Activated naive CD8-positive, alpha-beta T cell treated with anti-CD3 and anti-CD28 coated beads for 36 hours (primary cell): ENCODE data around the gene CD96. TPM values are rescaled to one million over a fixed set of nuclear protein-coding genes. Genes with fewer than 3 reads are reported as not detected.
"Not testable (repeated sequence)": the region's sequence is repeated elsewhere in the genome, so short reads cannot be mapped to it uniquely, and the experiment has no call there.

ENCODE experiments used
- DNase-seq: peaks from one replicate; pipeline ENCODE4 v3.0.0; 2021
- H3K27ac Mint-ChIP-seq: one replicate; pipeline ENCODE4 v1.8.0; 2022; ENCODE audit warnings: mild to moderate bottlenecking, moderate library complexity, mixed read lengths
- H3K27me3 Mint-ChIP-seq: one replicate; pipeline ENCODE4 v1.8.0; 2022; ENCODE audit warnings: mild to moderate bottlenecking, mixed read lengths
- H3K36me3 Mint-ChIP-seq: one replicate; pipeline ENCODE4 v1.8.0; 2021; ENCODE audit warnings: mild to moderate bottlenecking, mixed read lengths
- H3K4me1 Mint-ChIP-seq: one replicate; pipeline ENCODE4 v1.8.0; 2021; ENCODE audit warnings: mixed read lengths
- H3K4me3 Mint-ChIP-seq: one replicate; pipeline ENCODE4 v1.8.0; 2022; ENCODE audit warnings: mild to moderate bottlenecking, moderate library complexity, mixed read lengths
- H3K9me3 Mint-ChIP-seq: one replicate; pipeline ENCODE4 v1.8.0; 2022; ENCODE audit warnings: mixed read lengths
- total RNA-seq, 2 experiments: library from RNA; stranded (reverse); gene quantifications; one replicate each; pipeline ENCODE4 v1.2.3, GENCODE V29; 2021

CD96 gene
- total RNA-seq, 2 experiments from 2014 or later, result 70.3 to 74.8 TPM

DNA sequence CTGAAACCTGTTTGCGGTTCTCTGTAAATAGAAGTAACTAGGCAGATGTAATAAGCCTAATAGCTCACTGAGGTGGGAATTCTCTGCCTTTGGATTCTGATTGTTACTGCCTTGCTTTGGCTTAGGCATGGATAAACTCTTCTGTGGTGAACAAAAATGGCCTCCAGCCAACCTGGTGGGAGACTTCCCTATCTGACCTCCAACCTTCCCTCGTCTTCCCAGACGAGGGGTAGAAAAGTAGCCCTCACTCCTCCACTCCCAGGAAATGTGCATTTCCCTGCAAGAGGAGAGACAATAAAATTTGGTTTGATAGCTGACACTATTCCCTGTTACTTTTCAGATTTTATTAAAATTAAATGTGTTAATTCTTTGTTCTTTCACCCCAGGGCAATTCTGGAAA, 606 bp upstream of the CD96 start:
- Mint-ChIP-seq H3K9me3 (peaks cover 6% of the 10 kb centered on the region), H3K36me3 (peaks cover 32% of the 10 kb centered on the region), H3K4me3 (peak overlapping the region; percentile 95), H3K27me3 (no peaks in the 10 kb centered on the region), H3K27ac (no peak overlapping the region), H3K4me1 (peaks cover 80% of the 10 kb centered on the region)
- DNase-seq, result no peak

- Mint-ChIP-seq H3K9me3 (peaks cover 6% of the 10 kb centered on the region), H3K27me3 (no peaks in the 10 kb centered on the region), H3K36me3 (peaks cover 40% of the 10 kb centered on the region), H3K4me3 (peak overlapping the region; percentile 95), H3K27ac (no peak overlapping the region), H3K4me1 (peaks cover 79% of the 10 kb centered on the region)
- DNase-seq, result no peak
Measured at GRCh38 chr3:111542611-111543300, 759 bp downstream of the CD96 start.

GRCh38 chr3:111545349-111545748, 3.4 kb downstream of the CD96 start:
- H3K27ac Mint-ChIP-seq, result no peak overlapping the region
- H3K9me3 Mint-ChIP-seq, result peaks cover 3% of the 10 kb centered on the region
- H3K27me3 Mint-ChIP-seq, result no peaks in the 10 kb centered on the region
- no peak for DNase-seq
- peak overlapping the region; percentile 86 for H3K4me3 Mint-ChIP-seq
- peaks cover 45% of the 10 kb centered on the region for H3K36me3 Mint-ChIP-seq
- peaks cover 55% of the 10 kb centered on the region for H3K4me1 Mint-ChIP-seq

GRCh38 chr3:111547631-111548030, 5.6 kb downstream of the CD96 start:
- Mint-ChIP-seq H3K9me3 (peaks cover 3% of the 10 kb centered on the region), H3K36me3 (peaks cover 43% of the 10 kb centered on the region), H3K4me1 (peaks cover 37% of the 10 kb centered on the region), H3K27ac (no peak overlapping the region), H3K27me3 (no peaks in the 10 kb centered on the region), H3K4me3 (no peak overlapping the region)
- peak; percentile 57 for DNase-seq

- Mint-ChIP-seq H3K36me3 (peaks cover 43% of the 10 kb centered on the region), H3K4me1 (peaks cover 37% of the 10 kb centered on the region), H3K27ac (no peak overlapping the region), H3K9me3 (peaks cover 3% of the 10 kb centered on the region), H3K27me3 (no peaks in the 10 kb centered on the region), H3K4me3 (no peak overlapping the region)
- DNase-seq, result no peak
Measured at GRCh38 chr3:111548092-111548491, 6.1 kb downstream of the CD96 start.

GRCh38 chr3:111548756-111549155, 6.8 kb downstream of the CD96 start:
- Mint-ChIP-seq H3K27ac (no peak overlapping the region), H3K36me3 (peaks cover 42% of the 10 kb centered on the region), H3K27me3 (no peaks in the 10 kb centered on the region), H3K9me3 (peaks cover 3% of the 10 kb centered on the region), H3K4me1 (peaks cover 37% of the 10 kb centered on the region), H3K4me3 (no peak overlapping the region)
- no peak for DNase-seq

DNA sequence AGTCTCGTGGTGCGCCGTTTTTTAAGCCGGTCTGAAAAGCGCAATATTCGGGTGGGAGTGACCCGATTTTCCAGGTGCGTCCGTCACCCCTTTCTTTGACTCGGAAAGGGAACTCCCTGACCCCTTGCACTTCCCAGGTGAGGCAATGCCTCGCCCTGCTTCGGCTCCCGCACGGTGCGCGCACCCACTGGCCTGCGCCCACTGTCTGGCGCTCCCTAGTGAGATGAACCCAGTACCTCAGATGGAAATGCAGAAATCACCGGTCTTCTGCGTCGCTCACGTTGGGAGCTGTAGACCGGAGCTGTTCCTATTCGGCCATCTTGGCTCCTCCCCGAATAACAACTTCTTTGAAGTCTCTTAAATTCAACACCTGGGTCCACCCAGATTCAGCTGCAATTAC, 19.9 kb downstream of the CD96 start:
- not testable (repeated sequence) for H3K4me3 Mint-ChIP-seq, H3K27ac Mint-ChIP-seq, H3K9me3 Mint-ChIP-seq, DNase-seq, H3K27me3 Mint-ChIP-seq
- Mint-ChIP-seq H3K36me3 (peaks cover 17% of the 10 kb centered on the region), H3K4me1 (peaks cover 32% of the 10 kb centered on the region)

DNA sequence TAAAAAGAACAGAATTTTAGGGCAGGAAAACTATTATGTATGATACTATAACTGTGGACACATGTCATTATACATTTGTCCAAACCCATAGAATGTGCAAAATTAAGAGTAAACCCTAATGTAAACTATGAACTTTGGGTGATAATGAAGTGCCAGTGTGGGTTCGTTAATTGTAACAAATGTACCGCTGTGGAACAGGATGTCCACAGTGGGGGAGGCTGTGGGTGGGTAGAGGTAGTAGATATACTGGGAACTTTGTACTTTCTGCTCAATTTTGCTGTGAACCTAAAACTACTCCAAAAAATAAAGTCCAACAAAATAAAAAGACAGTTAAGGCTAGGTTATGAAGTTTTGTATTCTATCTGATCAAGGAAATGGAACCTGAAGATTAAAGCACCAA, 24.8 kb downstream of the CD96 start:
- Mint-ChIP-seq H3K36me3 (peaks cover 54% of the 10 kb centered on the region), H3K4me1 (peaks cover 68% of the 10 kb centered on the region), H3K27ac (peak overlapping the region; percentile 46), H3K9me3 (peaks cover 2% of the 10 kb centered on the region), H3K27me3 (no peaks in the 10 kb centered on the region), H3K4me3 (peak overlapping the region; percentile 8)
- no peak for DNase-seq

- H3K4me3 Mint-ChIP-seq, result no peak overlapping the region
- no peak for DNase-seq
- H3K27me3 Mint-ChIP-seq, result no peaks in the 10 kb centered on the region
- H3K27ac Mint-ChIP-seq, result no peak overlapping the region
- H3K4me1 Mint-ChIP-seq, result peaks cover 72% of the 10 kb centered on the region
- H3K36me3 Mint-ChIP-seq, result peaks cover 53% of the 10 kb centered on the region
- H3K9me3 Mint-ChIP-seq, result peaks cover 2% of the 10 kb centered on the region
Measured at GRCh38 chr3:111568355-111568754, 26.4 kb downstream of the CD96 start.

GRCh38 chr3:111568911-111569310, 26.9 kb downstream of the CD96 start:
- Mint-ChIP-seq H3K9me3 (peaks cover 2% of the 10 kb centered on the region), H3K4me1 (peaks cover 73% of the 10 kb centered on the region), H3K4me3 (no peak overlapping the region), H3K36me3 (peaks cover 56% of the 10 kb centered on the region), H3K27me3 (no peaks in the 10 kb centered on the region), H3K27ac (no peak overlapping the region)
- DNase-seq, result no peak

- Mint-ChIP-seq H3K36me3 (peaks cover 58% of the 10 kb centered on the region), H3K4me3 (no peak overlapping the region), H3K4me1 (peaks cover 66% of the 10 kb centered on the region), H3K27ac (peak overlapping the region; percentile 29), H3K9me3 (peaks cover 4% of the 10 kb centered on the region), H3K27me3 (no peaks in the 10 kb centered on the region)
- no peak for DNase-seq
Measured at GRCh38 chr3:111570404-111571030, 28.5 kb downstream of the CD96 start.

- peaks cover 60% of the 10 kb centered on the region for H3K36me3 Mint-ChIP-seq
- H3K27ac Mint-ChIP-seq, result peak overlapping the region; percentile 45
- peaks cover 66% of the 10 kb centered on the region for H3K4me1 Mint-ChIP-seq
Measured at GRCh38 chr3:111571282-111571681, 29.3 kb downstream of the CD96 start.

DNA sequence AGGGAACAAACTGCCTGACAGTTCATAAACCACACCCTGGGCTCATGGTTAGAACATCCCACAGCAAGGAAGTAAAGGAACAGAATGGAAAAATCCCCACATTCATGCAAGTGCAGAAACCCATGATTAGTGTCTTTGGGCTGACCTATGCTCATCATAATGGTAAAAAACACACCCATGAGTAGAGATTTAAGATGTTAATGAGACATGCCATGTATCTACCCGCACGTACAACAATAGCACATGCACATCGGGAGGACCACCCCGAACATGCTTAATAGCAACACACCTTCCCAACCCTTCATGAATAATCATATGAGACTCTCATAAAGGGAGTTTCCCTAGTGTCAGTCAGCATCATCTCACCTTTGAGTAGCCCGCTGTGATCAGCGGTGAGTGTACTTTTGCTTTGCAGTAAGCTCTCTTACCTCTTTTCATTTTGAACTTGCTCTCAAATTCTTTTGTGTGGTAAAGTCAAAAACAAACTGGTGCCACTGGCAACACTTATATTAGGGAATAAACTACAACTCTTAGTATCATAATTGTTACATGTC, 30.0 kb downstream of the CD96 start:
- peaks cover 4% of the 10 kb centered on the region for H3K9me3 Mint-ChIP-seq
- peak; percentile 38 for DNase-seq
- H3K4me1 Mint-ChIP-seq, result peaks cover 66% of the 10 kb centered on the region
- H3K27me3 Mint-ChIP-seq, result no peaks in the 10 kb centered on the region
- peak overlapping the region; percentile 87 for H3K27ac Mint-ChIP-seq
- peaks cover 63% of the 10 kb centered on the region for H3K36me3 Mint-ChIP-seq
- peak overlapping the region; percentile 52 for H3K4me3 Mint-ChIP-seq

More at GRCh38 chr3:111571282-111571681, 29.3 kb downstream of the CD96 start:
- Mint-ChIP-seq H3K9me3 (peaks cover 4% of the 10 kb centered on the region), H3K27me3 (no peaks in the 10 kb centered on the region), H3K4me3 (no peak overlapping the region)
- no peak for DNase-seq

GRCh38 chr3:111577113-111577512, 35.1 kb downstream of the CD96 start:
- DNase-seq, result no peak
- H3K4me1 Mint-ChIP-seq, result peaks cover 67% of the 10 kb centered on the region
- H3K27me3 Mint-ChIP-seq, result no peaks in the 10 kb centered on the region
- H3K9me3 Mint-ChIP-seq, result peaks cover 4% of the 10 kb centered on the region
- no peak overlapping the region for H3K4me3 Mint-ChIP-seq
- H3K36me3 Mint-ChIP-seq, result peaks cover 71% of the 10 kb centered on the region
- H3K27ac Mint-ChIP-seq, result peak overlapping the region; percentile 22

- Mint-ChIP-seq H3K27me3 (no peaks in the 10 kb centered on the region), H3K9me3 (peaks cover 9% of the 10 kb centered on the region), H3K4me1 (peaks cover 68% of the 10 kb centered on the region), H3K4me3 (peak overlapping the region; percentile 12), H3K27ac (peak overlapping the region; percentile 83), H3K36me3 (peaks cover 73% of the 10 kb centered on the region)
- no peak for DNase-seq
Measured at GRCh38 chr3:111577798-111578685, 36.0 kb downstream of the CD96 start.
